ENCODE measurements around the gene DPEP1. TPM values are rescaled to one million over a fixed set of nuclear protein-coding genes. Genes with fewer than 3 reads are reported as not detected.

DPEP1 gene
- polyA plus RNA-seq, 4 donors: 125 to 375 (median 342) TPM

DNA sequence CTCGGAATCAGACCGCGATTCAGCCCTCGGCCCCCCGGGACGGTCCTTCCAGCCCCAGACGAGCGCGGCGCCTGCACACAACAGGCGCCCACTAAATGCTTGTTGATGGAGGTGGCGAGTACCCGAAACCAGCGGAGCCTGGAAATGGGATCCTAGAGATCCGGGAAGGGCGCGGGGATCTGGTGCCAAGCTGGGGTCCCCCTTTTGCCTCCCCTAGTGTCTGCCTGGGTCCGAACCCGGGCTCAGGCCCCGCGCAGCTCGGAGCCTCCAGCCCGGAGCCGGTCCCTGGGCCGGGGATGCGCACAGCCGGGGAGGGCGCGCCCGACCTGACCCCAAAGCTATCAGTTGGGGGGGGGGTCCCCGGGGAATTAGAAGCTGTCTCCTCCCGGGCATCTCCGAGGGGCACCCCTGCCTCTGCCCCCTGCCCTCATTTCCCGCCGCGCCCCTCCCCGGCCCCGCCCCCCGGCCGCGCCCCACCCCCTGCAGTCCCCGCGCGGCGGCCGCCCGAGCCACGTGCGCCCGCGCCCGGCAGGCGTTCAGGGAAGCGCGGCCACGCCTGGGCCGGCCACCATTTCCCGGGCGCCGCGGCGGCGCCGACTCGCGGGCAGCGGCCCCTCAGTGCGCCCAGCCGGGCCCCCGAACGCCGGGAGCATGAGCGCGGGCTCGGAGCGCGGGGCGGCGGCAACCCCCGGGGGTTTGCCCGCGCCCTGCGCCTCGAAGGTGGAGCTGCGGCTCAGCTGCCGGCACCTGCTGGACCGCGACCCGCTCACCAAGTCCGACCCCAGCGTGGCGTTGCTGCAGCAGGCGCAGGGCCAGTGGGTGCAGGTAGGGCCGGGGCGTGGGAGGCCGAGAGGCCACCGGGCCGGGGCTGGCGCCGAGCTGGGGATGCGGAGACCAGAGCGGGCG is 37.9 kb upstream of the DPEP1 start, which contains the start of gene CPNE7:
Gene CPNE7, plus strand, starts transcription at position 512 of the 906 bp plus-strand sequence. Its CDS starts 140 bp downstream, at position 652.
- Histone ChIP-seq H3K4me3 (ENCODE audit: low read depth in 1 of 3, low read length in 3 of 3) (peak within 1 kb of the TSS in 2 of 3 donors; percentile 2 to 42), H3K36me3 (ENCODE audit: control insufficient read depth in 3 of 3, insufficient read depth in 2 of 3, low read depth in 1 of 3, low read length in 3 of 3) (no peaks in the 10 kb centered on the region), H3K4me1 (ENCODE audit: control insufficient read depth in 3 of 3, insufficient read depth in 2 of 3, low read depth in 1 of 3, low read length in 2 of 3) (peaks cover 3 to 24% (median 5%) of the 10 kb centered on the region in 3 donors), H3K27me3 (ENCODE audit: control insufficient read depth in 3 of 3, insufficient read depth in 3 of 3, low read length in 3 of 3) (peaks cover 0 to 37% (median 3%) of the 10 kb centered on the region in 3 donors), H3K9me3 (ENCODE audit: control insufficient read depth in 2 of 2, insufficient read depth in 1 of 2, low read depth in 1 of 2, low read length in 1 of 2) (peaks cover 0 to 9% of the 10 kb centered on the region in 2 donors), H3K27ac (ENCODE audit: low read depth in 1 of 3, low read length in 2 of 3) (no peak within 1 kb of the TSS)
- peak in 1 of 2 donors; percentile 53 for DNase-seq
- FAIRE-seq: no peak
- 1 to 3% (median 1%) methylated on average over 47 to 103 of the region's 103 CpGs for WGBS, 3 donors

DNA sequence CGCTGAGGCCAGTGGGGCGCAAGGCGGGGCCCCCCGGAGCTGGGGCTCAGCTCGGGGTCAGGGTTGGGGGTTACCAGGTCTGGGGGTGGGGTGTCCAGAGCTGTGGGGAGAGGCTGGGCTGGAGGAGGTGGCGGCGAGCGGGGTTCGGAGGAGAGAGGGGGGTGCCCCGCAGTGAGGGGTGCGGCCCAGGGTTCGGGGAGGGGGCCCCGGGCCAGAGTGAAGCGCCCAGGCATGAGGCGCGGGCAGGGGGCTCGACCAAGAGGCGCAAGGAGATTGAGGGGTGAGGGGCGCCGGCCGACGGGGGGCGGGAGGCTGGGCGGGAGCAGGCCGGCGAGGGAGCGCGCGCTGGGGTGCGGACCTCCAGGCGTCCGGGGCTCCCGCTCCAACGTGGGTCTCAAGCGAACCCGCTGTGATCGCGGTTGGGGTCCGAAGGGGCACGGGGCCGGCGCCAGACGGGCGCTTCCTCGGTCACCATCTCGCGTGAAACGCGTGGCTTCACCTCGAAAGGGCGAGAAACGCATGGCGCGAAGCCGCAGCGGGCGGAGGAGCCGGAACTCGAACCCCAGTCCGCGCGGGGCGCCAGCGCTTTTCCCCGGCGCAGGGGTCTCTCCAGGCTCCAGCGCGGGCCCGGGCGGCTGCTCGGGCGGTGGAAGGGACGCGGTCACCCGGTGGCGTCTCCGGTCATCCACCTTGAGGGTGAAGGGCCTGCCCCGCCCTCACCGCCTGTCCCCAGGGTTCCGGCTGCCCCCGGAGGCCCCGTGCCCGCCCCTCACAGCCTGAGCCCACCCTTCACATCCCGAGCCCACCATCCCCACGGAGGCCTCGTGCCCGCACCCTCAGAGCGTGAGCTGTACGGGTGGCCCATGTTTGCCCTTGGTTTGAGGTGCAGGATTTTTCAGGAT is 37.0 kb upstream of the DPEP1 start:
- Histone ChIP-seq H3K27ac (ENCODE audit: low read depth in 1 of 3, low read length in 2 of 3) (no peak overlapping the region), H3K4me1 (ENCODE audit: control insufficient read depth in 3 of 3, insufficient read depth in 2 of 3, low read depth in 1 of 3, low read length in 2 of 3) (peaks cover 3 to 24% (median 5%) of the 10 kb centered on the region in 3 donors), H3K27me3 (ENCODE audit: control insufficient read depth in 3 of 3, insufficient read depth in 3 of 3, low read length in 3 of 3) (peaks cover 0 to 37% (median 3%) of the 10 kb centered on the region in 3 donors), H3K36me3 (ENCODE audit: control insufficient read depth in 3 of 3, insufficient read depth in 2 of 3, low read depth in 1 of 3, low read length in 3 of 3) (no peaks in the 10 kb centered on the region), H3K4me3 (ENCODE audit: low read depth in 1 of 3, low read length in 3 of 3) (peak overlapping the region in 1 of 3 donors; percentile 42), H3K9me3 (ENCODE audit: control insufficient read depth in 2 of 2, insufficient read depth in 1 of 2, low read depth in 1 of 2, low read length in 1 of 2) (peaks cover 0 to 9% of the 10 kb centered on the region in 2 donors)
- DNase-seq (no peak), FAIRE-seq (no peak)
- WGBS, 3 donors: 33 to 66% (median 62%) methylated on average over 57 to 89 of the region's 89 CpGs

DNA sequence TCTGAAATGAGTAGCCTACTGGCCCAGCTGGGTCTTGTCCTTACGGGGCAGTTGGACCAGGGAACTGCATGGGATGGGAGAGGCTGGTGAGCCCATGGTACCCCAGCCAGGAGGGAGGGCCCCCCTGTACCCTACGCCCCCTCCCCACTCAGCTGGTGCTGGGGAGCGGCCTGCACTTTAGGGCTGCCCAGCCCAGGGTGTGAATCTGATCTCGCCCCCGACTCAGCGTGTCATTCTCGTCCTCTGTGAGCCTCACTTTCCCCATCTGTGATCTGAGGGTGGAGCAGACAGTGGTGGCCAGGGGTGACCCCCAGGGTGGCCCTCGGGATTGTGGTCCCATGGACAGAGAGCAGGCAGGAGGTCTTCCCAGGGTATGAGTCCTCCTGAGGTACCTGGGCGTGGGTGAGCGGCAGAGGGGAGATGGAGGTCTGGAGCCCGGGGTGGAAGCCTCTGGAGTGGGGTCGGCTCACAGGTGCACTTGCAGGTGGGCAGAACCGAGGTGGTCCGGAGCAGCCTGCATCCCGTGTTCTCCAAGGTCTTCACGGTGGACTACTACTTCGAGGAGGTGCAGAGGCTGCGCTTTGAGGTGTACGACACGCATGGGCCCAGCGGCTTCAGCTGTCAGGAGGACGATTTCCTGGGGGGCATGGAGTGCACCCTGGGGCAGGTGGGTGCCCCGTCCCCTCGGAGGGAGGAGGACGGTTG is 36.2 kb upstream of the DPEP1 start:
- H3K27ac ChIP-seq (ENCODE audit: low read depth in 1 of 3, low read length in 2 of 3): no peak overlapping the region
- H3K4me3 ChIP-seq (ENCODE audit: low read depth in 1 of 3, low read length in 3 of 3): no peak overlapping the region
- H3K9me3 ChIP-seq (ENCODE audit: control insufficient read depth in 2 of 2, insufficient read depth in 1 of 2, low read depth in 1 of 2, low read length in 1 of 2): peaks cover 0 to 9% of the 10 kb centered on the region in 2 donors
- peaks cover 0 to 37% (median 3%) of the 10 kb centered on the region in 3 donors for H3K27me3 ChIP-seq (ENCODE audit: control insufficient read depth in 3 of 3, insufficient read depth in 3 of 3, low read length in 3 of 3)
- no peak for FAIRE-seq
- H3K4me1 ChIP-seq (ENCODE audit: control insufficient read depth in 3 of 3, insufficient read depth in 2 of 3, low read depth in 1 of 3, low read length in 2 of 3): peaks cover 3 to 23% (median 5%) of the 10 kb centered on the region in 3 donors
- 90 to 96% (median 94%) methylated on average over 23 to 25 of the region's 25 CpGs for WGBS, 3 donors
- DNase-seq: no peak
- no peaks in the 10 kb centered on the region for H3K36me3 ChIP-seq (ENCODE audit: control insufficient read depth in 3 of 3, insufficient read depth in 2 of 3, low read depth in 1 of 3, low read length in 3 of 3)

DNA sequence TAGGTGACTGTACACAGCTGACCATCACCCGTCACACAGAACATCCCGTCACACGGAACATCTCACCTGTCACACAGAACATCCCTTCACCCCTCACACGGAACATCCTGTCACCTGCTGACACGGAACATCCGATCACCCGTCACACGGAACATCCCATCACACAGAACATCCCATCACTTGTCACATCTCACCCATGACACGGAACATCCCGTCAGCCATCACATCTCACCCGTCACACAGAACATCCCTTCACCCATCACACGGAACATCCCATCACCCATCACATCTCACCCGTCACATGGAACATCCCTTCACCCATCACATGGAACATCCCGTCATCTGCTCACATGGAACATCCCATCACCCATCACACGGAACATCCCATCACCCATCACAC is 34.1 kb upstream of the DPEP1 start:
- no peaks in the 10 kb centered on the region for H3K36me3 ChIP-seq (ENCODE audit: control insufficient read depth in 3 of 3, insufficient read depth in 2 of 3, low read depth in 1 of 3, low read length in 3 of 3)
- peaks cover 0 to 9% of the 10 kb centered on the region in 2 donors for H3K9me3 ChIP-seq (ENCODE audit: control insufficient read depth in 2 of 2, insufficient read depth in 1 of 2, low read depth in 1 of 2, low read length in 1 of 2)
- DNase-seq: no peak
- no peak for FAIRE-seq
- no peak overlapping the region for H3K4me3 ChIP-seq (ENCODE audit: low read depth in 1 of 3, low read length in 3 of 3)
- peaks cover 2 to 17% (median 4%) of the 10 kb centered on the region in 3 donors for H3K4me1 ChIP-seq (ENCODE audit: control insufficient read depth in 3 of 3, insufficient read depth in 2 of 3, low read depth in 1 of 3, low read length in 2 of 3)
- H3K27ac ChIP-seq (ENCODE audit: low read depth in 1 of 3, low read length in 2 of 3): no peak overlapping the region
- peaks cover 0 to 29% (median 2%) of the 10 kb centered on the region in 3 donors for H3K27me3 ChIP-seq (ENCODE audit: control insufficient read depth in 3 of 3, insufficient read depth in 3 of 3, low read length in 3 of 3)
- 88 to 93% (median 92%) methylated on average over 15 of the region's 15 CpGs for WGBS, 3 donors

DNA sequence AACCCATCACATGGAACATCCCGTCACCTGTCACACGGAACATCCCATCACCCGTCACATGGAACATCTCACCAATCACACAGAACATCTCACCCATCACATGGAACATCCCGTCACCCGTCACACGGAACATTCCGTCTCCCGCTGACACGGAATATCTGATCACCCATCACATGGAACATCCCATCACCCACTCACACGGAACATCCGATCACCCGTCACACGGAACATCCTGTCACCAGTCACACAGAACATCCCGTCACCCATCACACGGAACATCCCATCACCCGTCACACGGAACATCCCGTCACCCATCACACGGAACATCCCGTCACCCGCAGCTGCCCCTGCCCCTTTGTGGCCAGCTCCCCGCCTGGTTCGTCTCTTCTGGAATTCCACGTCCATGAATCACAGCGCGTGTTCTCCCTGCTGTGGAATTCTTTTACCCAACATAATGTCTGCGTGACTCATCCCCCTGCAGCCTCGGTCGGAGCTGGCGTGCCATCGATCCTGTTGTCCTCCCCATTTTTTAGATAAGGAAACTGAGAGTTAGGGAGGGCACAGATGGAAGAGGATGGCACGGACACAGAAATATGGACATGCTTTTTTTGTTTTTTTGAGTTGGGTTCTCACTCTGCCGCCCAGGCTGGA is 32.3 kb upstream of the DPEP1 start:
- H3K27ac ChIP-seq (ENCODE audit: low read depth in 1 of 3, low read length in 2 of 3): no peak overlapping the region
- no peak overlapping the region for H3K4me3 ChIP-seq (ENCODE audit: low read depth in 1 of 3, low read length in 3 of 3)
- 89 to 93% (median 90%) methylated on average over 33 of the region's 33 CpGs for WGBS, 3 donors
- H3K9me3 ChIP-seq (ENCODE audit: control insufficient read depth in 2 of 2, insufficient read depth in 1 of 2, low read depth in 1 of 2, low read length in 1 of 2): peaks cover 0 to 9% of the 10 kb centered on the region in 2 donors
- peaks cover 0 to 14% (median 0%) of the 10 kb centered on the region in 3 donors for H3K27me3 ChIP-seq (ENCODE audit: control insufficient read depth in 3 of 3, insufficient read depth in 3 of 3, low read length in 3 of 3)
- no peaks in the 10 kb centered on the region for H3K36me3 ChIP-seq (ENCODE audit: control insufficient read depth in 3 of 3, insufficient read depth in 2 of 3, low read depth in 1 of 3, low read length in 3 of 3)
- no peak for DNase-seq
- H3K4me1 ChIP-seq (ENCODE audit: control insufficient read depth in 3 of 3, insufficient read depth in 2 of 3, low read depth in 1 of 3, low read length in 2 of 3): peaks cover 0 to 8% (median 0%) of the 10 kb centered on the region in 3 donors
- FAIRE-seq: no peak

DNA sequence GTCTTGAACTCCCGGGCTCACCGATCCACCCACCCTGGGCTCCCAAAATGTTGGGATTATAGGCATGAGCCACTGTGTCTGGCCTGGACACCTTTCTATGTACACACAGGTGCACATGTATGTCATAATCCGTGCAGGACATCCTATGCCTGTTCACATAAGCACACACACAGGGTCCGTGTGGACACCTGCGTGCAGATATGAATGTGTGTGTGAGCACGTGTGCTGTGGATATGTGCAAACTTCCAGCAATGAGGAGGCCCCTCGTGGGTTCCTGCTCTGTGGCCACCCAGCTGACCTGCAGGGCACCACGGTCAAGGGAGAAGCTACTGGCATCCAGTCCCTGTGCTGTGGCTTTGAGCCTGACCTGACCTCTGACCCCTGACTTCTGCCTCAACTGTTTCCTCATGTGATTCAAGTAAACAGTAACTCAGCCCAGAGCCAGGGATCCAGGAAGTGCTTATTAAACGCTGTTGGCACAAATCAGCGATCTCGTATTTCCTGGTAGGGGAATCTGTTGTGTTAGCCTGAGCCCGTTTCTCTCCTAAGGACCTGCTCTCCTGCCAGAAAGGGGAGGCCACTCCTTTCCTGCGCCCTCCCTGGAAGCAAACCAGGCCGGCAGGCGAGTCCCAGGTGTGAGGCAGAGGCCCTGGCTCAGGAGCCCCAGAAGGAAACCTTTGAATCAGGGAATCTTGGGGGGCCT is 31.4 kb upstream of the DPEP1 start:
- no peak overlapping the region for H3K4me3 ChIP-seq (ENCODE audit: low read depth in 1 of 3, low read length in 3 of 3)
- no peaks in the 10 kb centered on the region for H3K36me3 ChIP-seq (ENCODE audit: control insufficient read depth in 3 of 3, insufficient read depth in 2 of 3, low read depth in 1 of 3, low read length in 3 of 3)
- 23 to 49% (median 42%) methylated on average over 15 of the region's 15 CpGs for WGBS, 3 donors
- peaks cover 0 to 8% (median 0%) of the 10 kb centered on the region in 3 donors for H3K27me3 ChIP-seq (ENCODE audit: control insufficient read depth in 3 of 3, insufficient read depth in 3 of 3, low read length in 3 of 3)
- FAIRE-seq (no peak), DNase-seq (peak in 1 of 2 donors; percentile 81)
- peaks cover 0 to 8% (median 0%) of the 10 kb centered on the region in 3 donors for H3K4me1 ChIP-seq (ENCODE audit: control insufficient read depth in 3 of 3, insufficient read depth in 2 of 3, low read depth in 1 of 3, low read length in 2 of 3)
- H3K9me3 ChIP-seq (ENCODE audit: control insufficient read depth in 2 of 2, insufficient read depth in 1 of 2, low read depth in 1 of 2, low read length in 1 of 2): peaks cover 0 to 7% of the 10 kb centered on the region in 2 donors
- H3K27ac ChIP-seq (ENCODE audit: low read depth in 1 of 3, low read length in 2 of 3): peak overlapping the region in 2 of 3 donors; percentile 34 to 86

DNA sequence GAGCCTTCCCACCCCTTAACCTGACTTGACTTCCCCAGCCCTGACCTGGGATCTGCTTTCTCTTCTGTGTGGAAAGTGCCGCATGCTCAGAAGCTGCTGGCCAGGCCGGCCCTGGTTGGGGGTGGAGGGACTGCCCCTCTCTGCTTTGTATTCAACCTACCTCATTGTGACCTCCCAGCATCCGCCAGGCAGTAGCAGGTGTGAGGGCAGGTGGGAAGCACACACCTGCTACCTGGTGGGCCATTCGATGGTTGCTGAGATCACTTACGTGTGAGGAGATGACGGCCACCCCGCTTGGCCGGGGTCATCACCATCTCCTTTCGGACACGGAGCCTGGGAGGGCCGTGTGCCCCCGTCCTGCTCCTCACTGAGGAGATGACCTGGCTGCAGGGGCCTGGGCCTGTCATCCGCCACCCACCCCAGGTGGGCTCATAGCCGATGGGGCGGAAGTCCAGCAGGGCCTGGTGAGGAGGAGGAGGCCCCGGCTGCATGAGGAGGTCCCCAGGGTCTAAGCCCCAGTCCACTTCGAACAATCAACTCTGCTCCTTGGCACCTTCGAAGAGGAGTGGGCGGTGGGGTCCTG is 30.7 kb upstream of the DPEP1 start:
- Histone ChIP-seq H3K27ac (ENCODE audit: low read depth in 1 of 3, low read length in 2 of 3) (peak overlapping the region in 2 of 3 donors; percentile 34 to 86), H3K4me3 (ENCODE audit: low read depth in 1 of 3, low read length in 3 of 3) (no peak overlapping the region), H3K36me3 (ENCODE audit: control insufficient read depth in 3 of 3, insufficient read depth in 2 of 3, low read depth in 1 of 3, low read length in 3 of 3) (no peaks in the 10 kb centered on the region), H3K27me3 (ENCODE audit: control insufficient read depth in 3 of 3, insufficient read depth in 3 of 3, low read length in 3 of 3) (peaks cover 0 to 1% (median 0%) of the 10 kb centered on the region in 3 donors), H3K9me3 (ENCODE audit: control insufficient read depth in 2 of 2, insufficient read depth in 1 of 2, low read depth in 1 of 2, low read length in 1 of 2) (peaks cover 0 to 4% of the 10 kb centered on the region in 2 donors), H3K4me1 (ENCODE audit: control insufficient read depth in 3 of 3, insufficient read depth in 2 of 3, low read depth in 1 of 3, low read length in 2 of 3) (peaks cover 0 to 8% (median 0%) of the 10 kb centered on the region in 3 donors)
- WGBS, 3 donors: 93 to 94% (median 93%) methylated on average over 16 to 19 of the region's 19 CpGs
- DNase-seq: no peak
- FAIRE-seq: no peak
